ENCODE results near the gene GRIN1. TPM values are rescaled to one million over a fixed set of nuclear protein-coding genes. Genes with fewer than 3 reads are reported as not detected.
A peak's percentile ranks its signal among the peaks of the same experiment; 100 is the strongest.

GRIN1 gene
- total RNA-seq, 1 donor from 2014 or later, result not detected

DNA sequence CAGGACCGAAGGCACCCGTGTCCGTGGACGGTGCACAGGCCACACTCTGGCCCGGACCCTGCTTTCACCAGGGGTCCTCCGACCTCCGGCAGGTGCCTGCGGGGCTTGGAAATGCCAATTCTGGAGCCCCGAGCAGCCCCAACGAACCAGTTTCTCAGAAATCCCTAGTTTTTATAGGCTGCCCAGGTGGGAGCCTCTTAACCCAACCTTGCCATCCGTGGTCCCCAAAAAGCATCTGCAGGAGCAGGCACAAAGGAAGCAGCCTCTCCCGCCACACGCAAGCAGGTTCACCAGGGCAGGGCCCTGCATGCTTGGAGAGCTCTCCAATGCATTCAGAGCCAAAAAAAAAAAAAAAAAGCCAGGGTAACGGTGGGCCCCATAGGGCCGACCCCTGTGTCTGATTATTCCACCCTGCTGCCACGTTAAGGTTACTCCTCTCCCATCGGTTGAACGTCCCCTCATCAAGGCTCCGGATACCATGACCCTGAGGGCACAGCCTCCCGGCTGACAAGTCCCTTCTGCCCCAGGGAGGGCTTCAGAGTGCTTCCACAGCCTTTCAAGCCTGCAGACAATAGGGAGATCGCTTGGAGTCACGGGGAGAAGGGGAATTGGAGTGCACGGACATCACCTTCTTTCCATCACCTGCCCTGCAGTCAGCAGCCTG is 62.4 kb downstream of the GRIN1 start:
- H3K4me1 ChIP-seq, result peaks cover 23% of the 10 kb centered on the region
- peaks cover 11% of the 10 kb centered on the region for H3K27me3 Mint-ChIP-seq (ENCODE audit: insufficient read depth, low read depth)
- peaks cover 66% of the 10 kb centered on the region for H3K79me2 ChIP-seq (ENCODE audit: low read depth)

DNA sequence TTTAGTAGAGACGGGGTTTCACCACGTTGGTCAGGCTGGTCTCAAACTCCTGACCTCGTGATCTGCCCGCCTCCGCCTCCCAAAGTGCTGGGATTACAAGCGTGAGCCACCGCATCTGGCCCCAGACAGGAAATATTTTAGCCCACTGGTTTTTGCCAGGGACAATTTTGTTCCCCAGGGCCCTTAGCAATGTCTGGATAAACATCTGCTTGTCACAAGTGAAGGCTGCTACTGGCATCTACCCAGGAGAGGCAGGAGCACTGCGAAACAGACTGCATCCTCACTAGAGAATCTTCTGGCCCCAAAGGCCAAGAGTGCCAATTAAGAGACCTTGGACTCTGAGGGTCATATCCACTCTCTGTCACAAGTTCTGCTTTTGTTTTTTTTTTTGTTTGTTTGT is 64.0 kb downstream of the GRIN1 start:
- Histone ChIP-seq H3K36me3 (no peaks in the 10 kb centered on the region), H3K9me3 (ENCODE audit: low read depth) (no peaks in the 10 kb centered on the region), H4K20me1 (ENCODE audit: low read depth) (peaks cover 44% of the 10 kb centered on the region), H3K4me3 (no peak overlapping the region), H3K4me2 (no peak overlapping the region), H3K9ac (no peak overlapping the region), H3F3A (ENCODE audit: low read depth) (peaks cover 34% of the 10 kb centered on the region), H3K4me1 (peaks cover 27% of the 10 kb centered on the region), H3K27me3 (peaks cover 7% of the 10 kb centered on the region), H3K27ac (no peak overlapping the region), H2AFZ (replicated peaks) (no peak overlapping the region), H3K79me2 (ENCODE audit: low read depth) (peaks cover 71% of the 10 kb centered on the region)
- Mint-ChIP-seq H3K27me3 (ENCODE audit: insufficient read depth, low read depth) (peaks cover 15% of the 10 kb centered on the region), H3K4me1 (peaks cover 34% of the 10 kb centered on the region), H3K9me3 (no peaks in the 10 kb centered on the region), H3K4me3 (peak overlapping the region; percentile 97), H3K36me3 (peaks cover 7% of the 10 kb centered on the region), H3K27ac (no peak overlapping the region)
- TF ChIP-seq, protein P1, sequence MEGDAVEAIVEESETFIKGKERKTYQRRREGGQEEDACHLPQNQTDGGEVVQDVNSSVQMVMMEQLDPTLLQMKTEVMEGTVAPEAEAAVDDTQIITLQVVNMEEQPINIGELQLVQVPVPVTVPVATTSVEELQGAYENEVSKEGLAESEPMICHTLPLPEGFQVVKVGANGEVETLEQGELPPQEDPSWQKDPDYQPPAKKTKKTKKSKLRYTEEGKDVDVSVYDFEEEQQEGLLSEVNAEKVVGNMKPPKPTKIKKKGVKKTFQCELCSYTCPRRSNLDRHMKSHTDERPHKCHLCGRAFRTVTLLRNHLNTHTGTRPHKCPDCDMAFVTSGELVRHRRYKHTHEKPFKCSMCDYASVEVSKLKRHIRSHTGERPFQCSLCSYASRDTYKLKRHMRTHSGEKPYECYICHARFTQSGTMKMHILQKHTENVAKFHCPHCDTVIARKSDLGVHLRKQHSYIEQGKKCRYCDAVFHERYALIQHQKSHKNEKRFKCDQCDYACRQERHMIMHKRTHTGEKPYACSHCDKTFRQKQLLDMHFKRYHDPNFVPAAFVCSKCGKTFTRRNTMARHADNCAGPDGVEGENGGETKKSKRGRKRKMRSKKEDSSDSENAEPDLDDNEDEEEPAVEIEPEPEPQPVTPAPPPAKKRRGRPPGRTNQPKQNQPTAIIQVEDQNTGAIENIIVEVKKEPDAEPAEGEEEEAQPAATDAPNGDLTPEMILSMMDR (IDR thresholded peaks at IDR 0.05), result no peak
- TF ChIP-seq EZH2phosphoT487 (IDR thresholded peaks at IDR 0.05) (no peak), EZH2 (IDR thresholded peaks at IDR 0.05) (no peak)
- DNase-seq (ENCODE audit: low spot score), result no peak

More for the DNA sequence above, 62.4 kb downstream of the GRIN1 start:
- peak; percentile 48 for DNase-seq (ENCODE audit: low spot score)
- Mint-ChIP-seq H3K27ac (no peak overlapping the region), H3K4me1 (peaks cover 28% of the 10 kb centered on the region), H3K9me3 (no peaks in the 10 kb centered on the region), H3K4me3 (peak overlapping the region; percentile 84), H3K36me3 (peaks cover 4% of the 10 kb centered on the region)
- Histone ChIP-seq H3F3A (ENCODE audit: low read depth) (peaks cover 34% of the 10 kb centered on the region), H3K4me2 (peak overlapping the region; percentile 93), H3K36me3 (no peaks in the 10 kb centered on the region), H3K27me3 (peaks cover 7% of the 10 kb centered on the region), H3K27ac (no peak overlapping the region), H3K9ac (peak overlapping the region; percentile 41), H3K9me3 (ENCODE audit: low read depth) (no peaks in the 10 kb centered on the region), H4K20me1 (ENCODE audit: low read depth) (peaks cover 60% of the 10 kb centered on the region), H2AFZ (replicated peaks) (no peak overlapping the region), H3K4me3 (peak overlapping the region; percentile 60)
- TF ChIP-seq, protein P1 (IDR thresholded peaks at IDR 0.05), result no peak
- TF ChIP-seq EZH2phosphoT487 (IDR thresholded peaks at IDR 0.05), result no peak
- TF ChIP-seq EZH2 (IDR thresholded peaks at IDR 0.05), result no peak

GRCh38 chr9:137204731-137205125 is 65.8 kb downstream of the GRIN1 start:
- Mint-ChIP-seq H3K4me3 (peak overlapping the region; percentile 97), H3K36me3 (peaks cover 11% of the 10 kb centered on the region), H3K27me3 (ENCODE audit: insufficient read depth, low read depth) (peaks cover 17% of the 10 kb centered on the region), H3K27ac (no peak overlapping the region), H3K4me1 (peaks cover 31% of the 10 kb centered on the region), H3K9me3 (no peaks in the 10 kb centered on the region)
- Histone ChIP-seq H4K20me1 (ENCODE audit: low read depth) (peaks cover 26% of the 10 kb centered on the region), H3K27me3 (peaks cover 2% of the 10 kb centered on the region), H3K9ac (peak overlapping the region; percentile 97), H3F3A (ENCODE audit: low read depth) (peaks cover 34% of the 10 kb centered on the region), H3K4me3 (peak overlapping the region; percentile 100), H2AFZ (replicated peaks) (no peak overlapping the region), H3K27ac (no peak overlapping the region), H3K36me3 (no peaks in the 10 kb centered on the region), H3K9me3 (ENCODE audit: low read depth) (no peaks in the 10 kb centered on the region), H3K4me1 (peaks cover 22% of the 10 kb centered on the region), H3K79me2 (ENCODE audit: low read depth) (peaks cover 54% of the 10 kb centered on the region), H3K4me2 (peak overlapping the region; percentile 97)
- DNase-seq (ENCODE audit: low spot score), result no peak
- TF ChIP-seq, protein P1 (IDR thresholded peaks at IDR 0.05), result no peak
- TF ChIP-seq EZH2phosphoT487 (IDR thresholded peaks at IDR 0.05) (no peak), EZH2 (IDR thresholded peaks at IDR 0.05) (no peak)
